Mesendoderm (in vitro differentiated cells): Measurements from ENCODE around the gene MUC6.

Experiments
- DNase-seq: peaks from one replicate; pipeline ENCODE4 v3.0.0; 2013
- H2AK5ac ChIP-seq: 2 replicates; pipeline ENCODE4 v1.6.1; 2013; ENCODE audit warnings: low read length, inconsistent platforms
- H2BK120ac ChIP-seq: 2 replicates; pipeline ENCODE4 v1.6.1; 2013; ENCODE audit warnings: low read depth, mild to moderate bottlenecking, low read length, moderate library complexity, mixed read lengths
- H2BK15ac ChIP-seq: replicated peaks from 2 replicates; pipeline ENCODE4 v1.6.1; 2013; ENCODE audit warnings: low read depth, mild to moderate bottlenecking, moderate library complexity
- H2BK5ac ChIP-seq: 2 replicates; pipeline ENCODE4 v1.6.1; 2013; ENCODE audit warnings: low read length, inconsistent platforms
- H3K18ac ChIP-seq: 2 replicates; pipeline ENCODE4 v1.6.1; 2013; ENCODE audit warnings: mild to moderate bottlenecking, low read length, mixed read lengths
- H3K23ac ChIP-seq: one replicate; pipeline ENCODE4 v1.6.1; 2013; ENCODE audit warnings: low read length
- H3K27ac ChIP-seq: 2 replicates; pipeline ENCODE4 v1.5.1; 2013; ENCODE audit warnings: low read depth, mild to moderate bottlenecking, inconsistent platforms, low read length, moderate library complexity
- H3K27me3 ChIP-seq: 2 replicates; pipeline ENCODE4 v1.6.1; 2013; ENCODE audit warnings: low read length, control low read depth, mild to moderate bottlenecking, inconsistent platforms; ENCODE audit not compliant: insufficient read depth, poor library complexity
- H3K36me3 ChIP-seq: 2 replicates; pipeline ENCODE4 v1.6.1; 2013; ENCODE audit warnings: low read length, inconsistent platforms; ENCODE audit not compliant: control insufficient read depth, insufficient read depth
- H3K4ac ChIP-seq: one replicate; pipeline ENCODE4 v1.6.1; 2013; ENCODE audit warnings: low read depth, mild to moderate bottlenecking, low read length, moderate library complexity
- H3K4me1 ChIP-seq: 2 replicates; pipeline ENCODE4 v1.6.1; 2013; ENCODE audit warnings: low read depth, low read length, inconsistent platforms; ENCODE audit not compliant: control insufficient read depth
- H3K4me2 ChIP-seq: 2 replicates; pipeline ENCODE4 v1.6.1; 2013; ENCODE audit warnings: low read length
- H3K4me3 ChIP-seq: 2 replicates; pipeline ENCODE4 v1.5.1; 2013; ENCODE audit warnings: mild to moderate bottlenecking, low read length
- H3K56ac ChIP-seq: one replicate; pipeline ENCODE4 v1.6.1; 2013; ENCODE audit warnings: low read length
- H3K79me1 ChIP-seq: 2 replicates; pipeline ENCODE4 v1.6.1; 2013; ENCODE audit warnings: low read length, inconsistent platforms
- H3K79me2 ChIP-seq: 2 replicates; pipeline ENCODE4 v1.6.1; 2013; ENCODE audit warnings: mild to moderate bottlenecking, low read length; ENCODE audit not compliant: control insufficient read depth, insufficient read depth
- H3K9ac ChIP-seq: 2 replicates; pipeline ENCODE4 v1.6.1; 2013; ENCODE audit warnings: low read length, inconsistent platforms
- H4K5ac ChIP-seq: one replicate; pipeline ENCODE4 v1.6.1; 2013; ENCODE audit warnings: low read length
- H4K8ac ChIP-seq: one replicate; pipeline ENCODE4 v1.6.1; 2013; ENCODE audit warnings: low read depth, mild to moderate bottlenecking, control low read depth, low read length, moderate library complexity
- WGBS: extraction: QIAGEN DNeasy Blood & Tissue Kit; methylation state at CpG from one replicate; pipeline ENCODE4 v1.1.7; 2013; ENCODE audit warnings: low lambda C conversion rate, missing lambda C conversion rate; ENCODE audit not compliant: insufficient coverage; ENCODE audit errors: extremely low coverage; 5-methylcytosine and 5-hydroxymethylcytosine counted together

Gene MUC6

GRCh38 chr11:1038361-1038760 lies 1.8 kb upstream of the MUC6 start:
- H3K4ac ChIP-seq, result no peak overlapping the region
- H2BK15ac ChIP-seq, result no peak overlapping the region
- no peak overlapping the region for H3K9ac ChIP-seq
- no CpG with 5 or more reads among the region's 10 CpGs for WGBS
- no peak overlapping the region for H3K18ac ChIP-seq
- no peak overlapping the region for H4K5ac ChIP-seq
- no peak overlapping the region for H3K56ac ChIP-seq
- no peaks in the 10 kb centered on the region for H3K4me1 ChIP-seq
- H2BK5ac ChIP-seq, result no peak overlapping the region
- no peak overlapping the region for H2AK5ac ChIP-seq
- no peak overlapping the region for H2BK120ac ChIP-seq
- no peak overlapping the region for H4K8ac ChIP-seq
- no peaks in the 10 kb centered on the region for H3K79me2 ChIP-seq
- H3K23ac ChIP-seq, result no peak overlapping the region
- H3K27ac ChIP-seq, result no peak overlapping the region
- no peaks in the 10 kb centered on the region for H3K79me1 ChIP-seq
- H3K36me3 ChIP-seq, result no peaks in the 10 kb centered on the region
- no peak overlapping the region for H3K4me3 ChIP-seq
- no peak for DNase-seq
- no peak overlapping the region for H3K4me2 ChIP-seq
- no peaks in the 10 kb centered on the region for H3K27me3 ChIP-seq

- no peaks in the 10 kb centered on the region for H3K79me1 ChIP-seq
- no peak overlapping the region for H2BK15ac ChIP-seq
- no peaks in the 10 kb centered on the region for H3K79me2 ChIP-seq
- H3K9ac ChIP-seq, result no peak overlapping the region
- H2BK120ac ChIP-seq, result no peak overlapping the region
- H3K4me1 ChIP-seq, result no peaks in the 10 kb centered on the region
- H3K36me3 ChIP-seq, result no peaks in the 10 kb centered on the region
- H3K56ac ChIP-seq, result no peak overlapping the region
- H4K5ac ChIP-seq, result no peak overlapping the region
- DNase-seq, result no peak
- no peak overlapping the region for H3K4me2 ChIP-seq
- WGBS, result no CpG with 5 or more reads among the region's 26 CpGs
- no peak overlapping the region for H3K4me3 ChIP-seq
- no peak overlapping the region for H3K4ac ChIP-seq
- H3K27me3 ChIP-seq, result no peaks in the 10 kb centered on the region
- no peak overlapping the region for H3K18ac ChIP-seq
- H3K23ac ChIP-seq, result no peak overlapping the region
- no peak overlapping the region for H3K27ac ChIP-seq
- H2BK5ac ChIP-seq, result no peak overlapping the region
- H4K8ac ChIP-seq, result no peak overlapping the region
- no peak overlapping the region for H2AK5ac ChIP-seq
Measured at GRCh38 chr11:1037506-1038055, 1.1 kb upstream of the MUC6 start.

GRCh38 chr11:1036931-1037330 lies 413 bp upstream of the MUC6 start:
- no CpG with 5 or more reads among the region's 13 CpGs for WGBS

GRCh38 chr11:1035577-1036283 lies 788 bp downstream of the MUC6 start:
- WGBS, result no CpG with 5 or more reads among the region's 29 CpGs
- H2AK5ac ChIP-seq, result no peak overlapping the region
- H3K4me2 ChIP-seq, result no peak overlapping the region
- H3K79me2 ChIP-seq, result no peaks in the 10 kb centered on the region
- H2BK15ac ChIP-seq, result no peak overlapping the region
- H3K36me3 ChIP-seq, result no peaks in the 10 kb centered on the region
- no peak overlapping the region for H3K18ac ChIP-seq
- no peak overlapping the region for H3K9ac ChIP-seq
- H2BK120ac ChIP-seq, result no peak overlapping the region
- H3K27me3 ChIP-seq, result no peaks in the 10 kb centered on the region
- DNase-seq, result no peak
- no peak overlapping the region for H3K56ac ChIP-seq
- H2BK5ac ChIP-seq, result no peak overlapping the region
- no peak overlapping the region for H3K4ac ChIP-seq
- H3K79me1 ChIP-seq, result no peaks in the 10 kb centered on the region
- no peaks in the 10 kb centered on the region for H3K4me1 ChIP-seq
- no peak overlapping the region for H3K23ac ChIP-seq
- H4K8ac ChIP-seq, result no peak overlapping the region
- no peak overlapping the region for H4K5ac ChIP-seq
- H3K4me3 ChIP-seq, result no peak overlapping the region
- no peak overlapping the region for H3K27ac ChIP-seq

More at GRCh38 chr11:1036931-1037330, 413 bp upstream of the MUC6 start:
- Histone ChIP-seq H3K56ac (no peak overlapping the region), H3K4ac (no peak overlapping the region), H3K36me3 (no peaks in the 10 kb centered on the region), H2BK5ac (no peak overlapping the region), H4K8ac (no peak overlapping the region), H3K27me3 (no peaks in the 10 kb centered on the region), H2AK5ac (no peak overlapping the region), H3K4me3 (no peak overlapping the region), H3K79me2 (no peaks in the 10 kb centered on the region), H2BK120ac (no peak overlapping the region), H3K23ac (no peak overlapping the region), H3K79me1 (no peaks in the 10 kb centered on the region), H3K4me2 (no peak overlapping the region), H4K5ac (no peak overlapping the region), H3K27ac (no peak overlapping the region), H2BK15ac (no peak overlapping the region), H3K9ac (no peak overlapping the region), H3K4me1 (no peaks in the 10 kb centered on the region), H3K18ac (no peak overlapping the region)
- DNase-seq, result no peak

GRCh38 chr11:1034456-1035295 lies 1.8 kb downstream of the MUC6 start:
- H3K4me3 ChIP-seq, result no peak overlapping the region
- H2BK120ac ChIP-seq, result no peak overlapping the region
- no peaks in the 10 kb centered on the region for H3K79me2 ChIP-seq
- no peak overlapping the region for H2AK5ac ChIP-seq
- no peaks in the 10 kb centered on the region for H3K27me3 ChIP-seq
- H3K18ac ChIP-seq, result no peak overlapping the region
- H3K56ac ChIP-seq, result no peak overlapping the region
- no peak overlapping the region for H3K4me2 ChIP-seq
- no peak overlapping the region for H4K8ac ChIP-seq
- no peaks in the 10 kb centered on the region for H3K79me1 ChIP-seq
- H3K9ac ChIP-seq, result no peak overlapping the region
- no peak overlapping the region for H2BK15ac ChIP-seq
- no peak overlapping the region for H3K4ac ChIP-seq
- no peak overlapping the region for H4K5ac ChIP-seq
- no peak overlapping the region for H3K27ac ChIP-seq
- no peaks in the 10 kb centered on the region for H3K36me3 ChIP-seq
- no peak for DNase-seq
- H3K23ac ChIP-seq, result no peak overlapping the region
- no peaks in the 10 kb centered on the region for H3K4me1 ChIP-seq
- H2BK5ac ChIP-seq, result no peak overlapping the region
- no CpG with 5 or more reads among the region's 39 CpGs for WGBS
